IMR-90 (cell line): Measurements from ENCODE around the gene MGAT4D. TPM values are rescaled to one million over a fixed set of nuclear protein-coding genes. Genes with fewer than 3 reads are reported as not detected.
A peak's percentile ranks its signal among the peaks of the same experiment; 100 is the strongest.
"Not testable (repeated sequence)": the region's sequence is repeated elsewhere in the genome, so short reads cannot be mapped to it uniquely, and the experiment has no call there.

Experiments used
- ATAC-seq: fragments of 200-7000 bp; cut with Tn5 transposase; 2 replicates; pipeline ENCODE4 v1.9.1; 2020; ENCODE audit warnings: low read depth, mild to moderate bottlenecking, moderate library complexity
- BruUV-seq: library from RNA; stranded (reverse); fragments of 400-500 nt; replicated peaks from 2 replicates; lab custom pipeline; 2021; lab: Mats Ljungman, UMichigan
- CTCF ChIA-PET: fragments of 300-600 bp; formaldehyde crosslinking; extraction: SDS; loops from one replicate; lab custom pipeline; 2021; ENCODE audit warnings: antibody characterized with exemption; lab: Yijun Ruan, JAX
- POLR2A ChIA-PET: fragments of 300-600 bp; sonication (Branson Sonifier 250); formaldehyde crosslinking; loops from one replicate; lab custom pipeline; 2022; ENCODE audit warnings: antibody characterized with exemption; ENCODE audit not compliant: unreplicated experiment; lab: Charles Lee
- DNase-seq: peaks from one replicate; pipeline ENCODE4 v3.0.0; 2013
- H2AFZ ChIP-seq: replicated peaks from 2 replicates; pipeline ENCODE3; 2013; ENCODE audit warnings: low read length, mild to moderate bottlenecking; ENCODE audit not compliant: poor library complexity
- H2AK5ac ChIP-seq: 2 replicates; pipeline ENCODE4 v1.6.1; 2013; ENCODE audit warnings: low read depth, low read length, inconsistent platforms
- H2AK9ac ChIP-seq: replicated peaks from 2 replicates; pipeline ENCODE3; 2013; ENCODE audit warnings: mild to moderate bottlenecking, low read depth, low read length, moderate library complexity; ENCODE audit not compliant: poor library complexity
- H2BK120ac ChIP-seq: 2 replicates; pipeline ENCODE4 v1.6.1; 2013; ENCODE audit warnings: low read depth, low read length, inconsistent platforms
- H2BK15ac ChIP-seq: 3 replicates; pipeline ENCODE4 v1.6.1; 2013; ENCODE audit warnings: low read depth, low read length, inconsistent platforms
- H2BK20ac ChIP-seq: 2 replicates; pipeline ENCODE4 v1.6.1; 2013; ENCODE audit warnings: low read depth, mild to moderate bottlenecking, inconsistent platforms, low read length, moderate library complexity
- H2BK5ac ChIP-seq: 2 replicates; pipeline ENCODE4 v1.6.1; 2013; ENCODE audit warnings: mild to moderate bottlenecking, low read depth, low read length, inconsistent platforms; ENCODE audit not compliant: poor library complexity, severe bottlenecking
- H3K14ac ChIP-seq: replicated peaks from 2 replicates; pipeline ENCODE4 v1.6.1; 2013; ENCODE audit warnings: low read depth, low read length, inconsistent platforms
- H3K18ac ChIP-seq: 2 replicates; pipeline ENCODE4 v1.6.1; 2013; ENCODE audit warnings: low read depth, low read length, control low read depth
- H3K23ac ChIP-seq: 2 replicates; pipeline ENCODE4 v1.6.1; 2013; ENCODE audit warnings: low read depth, low read length, inconsistent platforms
- H3K27ac ChIP-seq: 2 replicates; pipeline ENCODE4 v1.5.1; 2013; ENCODE audit warnings: mild to moderate bottlenecking, control low read depth, low read length; ENCODE audit not compliant: insufficient read depth
- H3K27me3 ChIP-seq: 2 replicates; pipeline ENCODE4 v1.6.1; 2013; ENCODE audit warnings: low read length; ENCODE audit not compliant: control insufficient read depth, insufficient read depth
- H3K36me3 ChIP-seq: 2 replicates; pipeline ENCODE4 v1.6.1; 2013; ENCODE audit warnings: low read length, mixed read lengths; ENCODE audit not compliant: control insufficient read depth, insufficient read depth
- H3K4ac ChIP-seq: 2 replicates; pipeline ENCODE4 v1.6.1; 2013; ENCODE audit warnings: low read depth, low read length, inconsistent platforms
- H3K4me1 ChIP-seq: 2 replicates; pipeline ENCODE4 v1.6.1; 2013; ENCODE audit warnings: low read length, mixed read lengths; ENCODE audit not compliant: control insufficient read depth, insufficient read depth
- H3K4me2 ChIP-seq: 2 replicates; pipeline ENCODE4 v1.6.1; 2013; ENCODE audit warnings: low read depth, mild to moderate bottlenecking, control low read depth, low read length, moderate library complexity
- H3K4me3 ChIP-seq: 2 replicates; pipeline ENCODE4 v1.5.1; 2013; ENCODE audit warnings: low read depth, mild to moderate bottlenecking, control low read depth, low read length, moderate library complexity; ENCODE audit not compliant: insufficient read depth
- H3K56ac ChIP-seq: 2 replicates; pipeline ENCODE4 v1.6.1; 2013; ENCODE audit warnings: low read length, inconsistent platforms; ENCODE audit not compliant: insufficient read depth; ENCODE audit errors: extremely low read depth
- H3K79me1 ChIP-seq, 2 experiments: 2 replicates each; pipeline ENCODE4 v1.6.1; 2013; ENCODE audit warnings: low read length in 2 of 2, inconsistent platforms in 1 of 2, low read depth in 1 of 2
- H3K9ac ChIP-seq: 2 replicates; pipeline ENCODE4 v1.6.1; 2013; ENCODE audit warnings: low read depth, low read length, control low read depth
- H3K9me1 ChIP-seq: 2 replicates; pipeline ENCODE4 v1.6.1; 2013; ENCODE audit warnings: low read length, inconsistent platforms; ENCODE audit not compliant: insufficient read depth
- H3K9me3 ChIP-seq: 2 replicates; pipeline ENCODE4 v1.6.1; 2013; ENCODE audit warnings: low read length; ENCODE audit not compliant: control insufficient read depth, insufficient read depth
- H4K20me1 ChIP-seq: 2 replicates; pipeline ENCODE4 v1.6.1; 2013; ENCODE audit warnings: low read length, inconsistent platforms; ENCODE audit not compliant: insufficient read depth
- H4K5ac ChIP-seq: 2 replicates; pipeline ENCODE4 v1.6.1; 2013; ENCODE audit warnings: mild to moderate bottlenecking, low read depth, low read length, control low read depth
- H4K8ac ChIP-seq, 2 experiments: 2 replicates each; pipeline ENCODE4 v1.6.1; 2013; ENCODE audit warnings: low read depth in 2 of 2, low read length in 2 of 2, control low read depth in 1 of 2, inconsistent platforms in 1 of 2
- H4K91ac ChIP-seq: 2 replicates; pipeline ENCODE4 v1.6.1; 2013; ENCODE audit warnings: low read depth, low read length, inconsistent platforms; ENCODE audit not compliant: insufficient read depth
- MAFK ChIP-seq: IDR thresholded peaks from 2 replicates; pipeline ENCODE4 v1.6.1; 2012; ENCODE audit warnings: low read depth, low read length, improper control_type of control experiment
- MXI1 ChIP-seq: IDR thresholded peaks from 2 replicates; pipeline ENCODE4 v1.6.1; 2012; ENCODE audit warnings: low read depth, mild to moderate bottlenecking, low read length, moderate library complexity, borderline replicate concordance
- RAD21 ChIP-seq: IDR thresholded peaks from 2 replicates; pipeline ENCODE4 v1.6.1; 2012; ENCODE audit warnings: low read length, improper control_type of control experiment
- RCOR1 ChIP-seq: IDR thresholded peaks from 2 replicates; pipeline ENCODE4 v1.6.1; 2012; ENCODE audit warnings: mild to moderate bottlenecking, low read length, improper control_type of control experiment; ENCODE audit not compliant: insufficient replicate concordance
- SMC3 ChIP-seq: fragments of 150-350 bp; IDR thresholded peaks from 2 replicates; pipeline ENCODE4 v1.6.1; 2016; ENCODE audit warnings: low read depth, mild to moderate bottlenecking, antibody characterized with exemption, low read length, moderate library complexity
- WGBS, 2 experiments: methylation state at CpG; one replicate each; pipeline versions ENCODE4 v1.1.5 to v1.1.7; 2013; ENCODE audit warnings: missing lambda C conversion rate in 2 of 2; ENCODE audit not compliant: insufficient read length in 1 of 2; ENCODE audit errors: extremely low coverage in 2 of 2; 5-methylcytosine and 5-hydroxymethylcytosine counted together
- dilution Hi-C: fragments of 300-500 bp; cut with HindIII; formaldehyde crosslinking; loops from one replicate; pipeline ENCODE4 v1.14.3; 2018; ENCODE audit warnings: low sequenced_read_pairs; ENCODE audit not compliant: unreplicated experiment
- in situ Hi-C: fragments of 300-500 bp; cut with MboI; formaldehyde crosslinking; loops from 3 replicates; pipeline ENCODE4 v1.14.3; 2019; ENCODE audit warnings: low sequenced_read_pairs, inconsistent platforms, mixed read lengths
- intact Hi-C: fragments of 100-400 bp; cut with micrococcal nuclease; formaldehyde crosslinking; loops from 2 replicates; pipeline ENCODE4 v1.10.0; 2022
- polyA plus RNA-seq, 3 experiments: library from polyadenylated mRNA; depleted of rRNA; stranded (reverse); fragments of >200 nt; gene quantifications; 2 replicates each; pipeline ENCODE4 v1.2.3, GENCODE V29; 2012; ENCODE audit warnings: low replicate concordance in 1 of 3
- total RNA-seq: library from RNA; depleted of rRNA; stranded (reverse); fragments of >200 nt; gene quantifications from 2 replicates; pipeline ENCODE4 v1.2.3, GENCODE V29; 2012

MGAT4D gene
- total and polyA plus RNA-seq, 2 of the 4 experiments (the other 2 are of a cell fraction) = not detected

DNA sequence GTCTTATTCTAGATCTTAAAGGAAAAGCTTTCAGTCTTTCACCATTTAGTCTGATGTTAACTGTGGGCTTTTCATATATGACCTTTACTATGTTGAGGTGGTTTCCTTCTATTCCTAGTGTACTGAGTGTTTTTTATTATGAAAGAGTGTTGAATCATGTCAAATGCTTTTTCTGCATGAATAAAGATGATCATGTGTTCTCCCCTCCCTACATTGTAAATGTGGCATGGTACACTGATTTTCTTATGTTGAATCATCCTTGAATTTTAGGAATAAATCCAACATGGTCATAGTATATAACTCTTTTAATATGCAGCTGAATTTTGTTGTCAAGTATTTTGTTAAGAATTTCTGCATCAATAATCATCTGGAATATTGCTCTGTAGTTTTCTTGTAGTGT is 75.0 kb downstream of the MGAT4D start:
- DNase-seq (peak; percentile 25), ATAC-seq (no peak)
- ChIA-PET POLR2A (no interaction called here), CTCF (interaction anchor here (0.5 kb wide), 1 partner anchor 460 kb away, joined by 6 read pairs; no protein-coding TSS in a partner anchor)
- Histone ChIP-seq H3K79me1 (no peaks in the 10 kb centered on the region), H3K36me3 (no peaks in the 10 kb centered on the region), H3K9ac (no peak overlapping the region), H3K4me2 (no peak overlapping the region), H2BK5ac (no peak overlapping the region), H3K4me1 (no peaks in the 10 kb centered on the region), H2AK9ac (no peak overlapping the region), H3K27me3 (peaks cover 4% of the 10 kb centered on the region), H3K9me1 (no peaks in the 10 kb centered on the region), H3K14ac (no peak overlapping the region), H4K5ac (no peak overlapping the region), H3K18ac (no peak overlapping the region), H3K4me3 (no peak overlapping the region), H2AK5ac (no peak overlapping the region), H2BK15ac (no peak overlapping the region), H2BK120ac (no peak overlapping the region), H3K23ac (no peak overlapping the region), H2BK20ac (no peak overlapping the region), H4K8ac (no peak overlapping the region), H3K27ac (no peak overlapping the region), H4K20me1 (no peaks in the 10 kb centered on the region), H3K9me3 (no peaks in the 10 kb centered on the region), H2AFZ (no peak overlapping the region), H3K56ac (no peak overlapping the region), H4K91ac (no peak overlapping the region), H3K4ac (no peak overlapping the region)
- TF ChIP-seq RCOR1 (no peak), RAD21 (no peak), MXI1 (no peak), MAFK (no peak), SMC3 (no peak)
- BruUV-seq = no TSS peak
- in situ Hi-C loops = no loop called here
- dilution Hi-C loops = no loop called here
- intact Hi-C loops = no loop called here

DNA sequence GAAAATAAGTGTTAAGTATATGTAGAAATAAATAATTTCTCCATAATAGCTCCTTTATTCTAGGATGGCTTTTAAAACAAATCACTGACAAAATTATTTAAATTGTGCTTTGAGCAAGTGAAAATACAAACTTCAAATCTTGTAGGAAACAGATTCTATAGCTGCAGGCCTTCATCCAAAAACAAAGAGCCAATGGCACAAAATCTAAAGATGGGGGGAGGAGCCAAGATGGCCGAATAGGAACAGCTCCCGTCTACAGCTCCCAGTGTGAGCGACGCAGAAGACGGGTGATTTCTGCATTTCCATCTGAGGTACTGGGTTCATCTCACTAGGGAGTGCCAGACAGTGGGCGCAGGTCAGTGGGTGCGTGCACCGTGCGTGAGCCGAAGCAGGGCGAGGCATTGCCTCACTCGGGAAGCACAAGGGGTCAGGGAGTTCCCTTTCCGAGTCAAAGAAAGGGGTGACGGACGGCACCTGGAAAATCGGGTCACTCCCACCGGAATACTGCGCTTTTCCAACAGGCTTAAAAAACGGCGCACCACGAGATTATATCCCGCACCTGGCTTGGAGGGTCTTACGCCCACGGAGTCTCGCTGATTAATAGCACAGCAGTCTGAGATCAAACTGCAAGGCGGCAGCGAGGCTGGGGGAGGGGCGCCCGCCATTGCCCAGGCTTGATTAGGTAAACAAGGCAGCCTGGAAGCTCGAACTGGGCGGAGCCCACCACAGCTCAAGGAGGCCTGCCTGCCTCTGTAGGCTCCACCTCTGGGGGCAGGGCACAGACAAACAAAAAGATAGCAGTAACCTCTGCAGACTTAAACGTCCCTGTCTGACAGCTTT is 84.7 kb downstream of the MGAT4D start:
- 100% methylated on average over 4 of the region's 32 CpGs; no CpG with 5 or more reads in 1 of the 2 experiments for WGBS, 2 experiments
- H3K9me1 ChIP-seq, intact Hi-C loops, H2AK9ac ChIP-seq, H3K79me1 ChIP-seq, H3K4me2 ChIP-seq, H3K9me3 ChIP-seq, in situ Hi-C loops, H4K5ac ChIP-seq, H3K56ac ChIP-seq, H3K14ac ChIP-seq, dilution Hi-C loops, H3K36me3 ChIP-seq, H3K27ac ChIP-seq, H3K4ac ChIP-seq, BruUV-seq, CTCF ChIA-PET, ATAC-seq, H4K20me1 ChIP-seq, H4K8ac ChIP-seq, H3K4me1 ChIP-seq, H2AK5ac ChIP-seq, H3K18ac ChIP-seq, H2BK5ac ChIP-seq, H3K23ac ChIP-seq, H2AFZ ChIP-seq, H2BK20ac ChIP-seq, H2BK120ac ChIP-seq, H3K4me3 ChIP-seq, H4K91ac ChIP-seq, H2BK15ac ChIP-seq, H3K9ac ChIP-seq, DNase-seq, H3K27me3 ChIP-seq: not testable (repeated sequence)
- POLR2A ChIA-PET = interaction anchor here (0.7 kb wide), 1 partner anchor 487 kb away, joined by 12 read pairs; no protein-coding TSS in a partner anchor
